Renal cortical epithelial cell (primary cell): ENCODE measurements around the gene NFIL3. TPM values are rescaled to one million over a fixed set of nuclear protein-coding genes. Genes with fewer than 3 reads are reported as not detected.

Experiments
- DNase-seq: peaks from one replicate; pipeline ENCODE4 v3.0.0-alpha.2; 2011; ENCODE audit warnings: low read depth
- total RNA-seq: library from RNA; depleted of rRNA; stranded (reverse); fragments of >200 nt; gene quantifications from 2 replicates; pipeline ENCODE4 v1.2.3, GENCODE V29; 2014

Gene NFIL3
- total RNA-seq, 1 donor from 2014 or later, result 50.8 TPM

DNA sequence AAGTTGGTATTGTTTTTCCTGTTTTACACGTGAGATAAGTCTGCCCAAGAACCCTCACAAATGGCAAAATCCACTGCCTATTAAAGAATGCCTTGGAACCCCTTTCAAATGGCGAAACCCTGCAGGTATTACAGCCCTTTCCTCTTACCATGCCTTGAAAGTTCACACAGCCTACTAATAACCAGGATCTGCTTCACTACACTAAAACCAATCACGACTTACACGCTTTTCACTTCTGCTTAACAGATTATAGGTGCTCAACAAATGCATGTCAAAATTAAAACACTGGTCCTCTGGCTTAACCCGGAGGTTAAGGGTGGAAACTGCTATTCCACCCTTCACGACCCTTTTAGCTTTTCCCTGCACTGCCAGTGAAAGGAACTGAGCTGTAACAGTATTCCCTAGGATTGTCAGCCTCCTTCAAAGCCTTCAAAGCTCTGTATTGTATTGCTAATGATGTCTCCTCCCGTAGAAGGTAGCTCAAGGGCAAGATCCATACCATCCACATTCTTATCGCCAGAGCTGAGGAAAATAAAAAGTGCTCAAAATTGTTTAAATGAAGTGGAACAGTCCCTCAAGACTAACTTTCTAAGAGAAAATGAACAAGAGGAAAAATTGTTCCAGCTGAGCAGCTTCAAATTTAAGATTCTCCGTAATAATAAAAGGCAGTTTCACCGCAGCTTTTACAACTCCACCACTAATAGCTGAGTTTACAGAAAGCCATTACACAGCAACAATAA is 62.9 kb downstream of the NFIL3 start:
- peak; percentile 12 for DNase-seq

- DNase-seq, result peak; percentile 22
These were observed 63.7 kb downstream of the NFIL3 start for GRCh38 chr9:91359734-91360470.

DNA sequence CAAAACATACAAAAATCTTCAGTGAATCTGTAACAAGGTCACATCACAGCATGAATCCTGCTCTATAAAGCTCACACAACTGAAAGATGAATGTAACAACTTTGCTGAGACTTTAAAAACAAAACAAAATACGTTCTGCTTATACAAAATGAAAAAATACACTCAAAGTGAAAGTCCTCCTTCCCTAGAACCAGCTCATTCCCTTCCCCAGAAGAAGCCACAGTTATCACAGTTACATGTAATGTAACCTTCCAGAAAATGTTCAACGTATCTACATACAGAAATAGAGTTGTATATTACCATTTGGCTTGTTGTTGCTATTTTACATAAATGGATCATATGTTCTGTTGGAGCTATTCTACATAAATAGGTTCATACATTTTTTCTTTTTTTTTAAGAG is 64.5 kb downstream of the NFIL3 start:
- DNase-seq, result no peak

Other genes starting within 250 kb of the NFIL3 start
- 21.4 and 43.2 TPM in 2 replicates for gene AUH, start 61.9 kb downstream of the NFIL3 start, total RNA-seq